ENCODE data around the gene HMGCL.

Gene HMGCL

GRCh38 chr1:23823767-23824166 is 1.5 kb downstream of the HMGCL start:
- TF ChIP-seq ZBTB7A (IDR thresholded peaks at IDR 0.05; ENCODE audit: low read depth) (no peak), REST (IDR thresholded peaks at IDR 0.05; ENCODE audit: low read depth) (no peak), NFIC (IDR thresholded peaks at IDR 0.05) (no peak), EGR1 (IDR thresholded peaks at IDR 0.05) (no peak), YY1 (IDR thresholded peaks at IDR 0.05; ENCODE audit: low read depth) (no peak), USF1 (IDR thresholded peaks at IDR 0.05) (no peak), TEAD4 (IDR thresholded peaks at IDR 0.05) (no peak), RAD21 (IDR thresholded peaks at IDR 0.05; ENCODE audit: low read depth) (no peak), FOXM1 (IDR thresholded peaks at IDR 0.05; ENCODE audit: borderline replicate concordance, low read depth) (no peak)

GRCh38 chr1:23817633-23818032 is 7.6 kb downstream of the HMGCL start:
- no peak for TF ChIP-seq USF1 (IDR thresholded peaks at IDR 0.05)
- no peak for TF ChIP-seq EGR1 (IDR thresholded peaks at IDR 0.05)
- no peak for TF ChIP-seq FOXM1 (IDR thresholded peaks at IDR 0.05; ENCODE audit: borderline replicate concordance, low read depth)
- no peak for TF ChIP-seq NFIC (IDR thresholded peaks at IDR 0.05)
- TF ChIP-seq TCF12 (IDR thresholded peaks at IDR 0.05; ENCODE audit: low read depth): no peak
- no peak for TF ChIP-seq EP300 (IDR thresholded peaks at IDR 0.05; ENCODE audit: borderline replicate concordance)
- TF ChIP-seq TEAD4 (IDR thresholded peaks at IDR 0.05): no peak
- TF ChIP-seq REST (IDR thresholded peaks at IDR 0.05; ENCODE audit: low read depth): no peak
- no peak for TF ChIP-seq ZBTB7A (IDR thresholded peaks at IDR 0.05; ENCODE audit: low read depth)
- TF ChIP-seq YY1 (IDR thresholded peaks at IDR 0.05; ENCODE audit: low read depth): no peak

- TF ChIP-seq TAF1 (IDR thresholded peaks at IDR 0.05; ENCODE audit: low read depth): no peak
- TF ChIP-seq YY1 (IDR thresholded peaks at IDR 0.05; ENCODE audit: low read depth): no peak
- TF ChIP-seq EGR1 (IDR thresholded peaks at IDR 0.05): no peak
- TF ChIP-seq TEAD4 (IDR thresholded peaks at IDR 0.05): no peak
Measured at GRCh38 chr1:23816906-23817305, 8.3 kb downstream of the HMGCL start.

- no peak for TF ChIP-seq CEBPB (IDR thresholded peaks at IDR 0.05)
- no peak for TF ChIP-seq RAD21 (IDR thresholded peaks at IDR 0.05; ENCODE audit: low read depth)
- no peak for TF ChIP-seq TEAD4 (IDR thresholded peaks at IDR 0.05)
- TF ChIP-seq YY1 (IDR thresholded peaks at IDR 0.05; ENCODE audit: low read depth): no peak
- TF ChIP-seq CREB1 (IDR thresholded peaks at IDR 0.05; ENCODE audit: low read depth): no peak
- no peak for TF ChIP-seq TCF12 (IDR thresholded peaks at IDR 0.05; ENCODE audit: low read depth)
- no peak for TF ChIP-seq MAX (IDR thresholded peaks at IDR 0.05)
- no peak for TF ChIP-seq TAF1 (IDR thresholded peaks at IDR 0.05; ENCODE audit: low read depth)
- TF ChIP-seq USF1 (IDR thresholded peaks at IDR 0.05): no peak
- TF ChIP-seq REST (IDR thresholded peaks at IDR 0.05; ENCODE audit: low read depth): no peak
- TF ChIP-seq NFIC (IDR thresholded peaks at IDR 0.05): no peak
Measured at GRCh38 chr1:23816361-23816760, 8.9 kb downstream of the HMGCL start.

GRCh38 chr1:23814016-23814415 is 11.2 kb downstream of the HMGCL start:
- TF ChIP-seq TAF1 (IDR thresholded peaks at IDR 0.05; ENCODE audit: low read depth) (no peak), YY1 (IDR thresholded peaks at IDR 0.05; ENCODE audit: low read depth) (no peak), REST (IDR thresholded peaks at IDR 0.05; ENCODE audit: low read depth) (no peak), TEAD4 (IDR thresholded peaks at IDR 0.05) (no peak), EGR1 (IDR thresholded peaks at IDR 0.05) (no peak), MAX (IDR thresholded peaks at IDR 0.05) (no peak), RAD21 (IDR thresholded peaks at IDR 0.05; ENCODE audit: low read depth) (no peak), USF1 (IDR thresholded peaks at IDR 0.05) (no peak)
